Frontal cortex (tissue), 4 donors: ENCODE results near the gene DAW1. TPM values are rescaled to one million over a fixed set of nuclear protein-coding genes. Genes with fewer than 3 reads are reported as not detected.
"Not testable (repeated sequence)": the region's sequence is repeated elsewhere in the genome, so short reads cannot be mapped to it uniquely, and the experiment has no call there.

ENCODE experiments used
- DNase-seq, 2 donors: peaks; one replicate each; pipeline ENCODE4 v3.0.0; 2012; ENCODE audit warnings: low spot score in 2 of 2
- FAIRE-seq: peaks from 2 replicates; lab custom pipeline; 2012; peaks lifted over from hg19 to GRCh38; lab: Jason Lieb, UNC
- small RNA-seq: library from RNA; depleted of rRNA; stranded (forward); fragments of <200 nt; gene quantifications from one replicate; pipeline ENCODE3, GENCODE V24; 2014
- total RNA-seq: library from RNA; depleted of rRNA; stranded (reverse); fragments of >200 nt; gene quantifications from one replicate; pipeline ENCODE4 v1.2.3, GENCODE V29; 2014
- donor health status: control.
- donor health status: control.
- donor health status: control.

DAW1 gene
- total RNA-seq, 1 donor from 2014 or later: 1.2 TPM

GRCh38 chr2:227903381-227903780 is 31.9 kb downstream of the DAW1 start:
- no peak for DNase-seq
- no peak for FAIRE-seq

GRCh38 chr2:227906991-227907390 is 35.6 kb downstream of the DAW1 start:
- no peak for DNase-seq
- no peak for FAIRE-seq

GRCh38 chr2:227908266-227909054 is 37.0 kb downstream of the DAW1 start:
- FAIRE-seq: no peak
- no peak for DNase-seq

GRCh38 chr2:227914362-227914761 is 42.9 kb downstream of the DAW1 start:
- no peak for FAIRE-seq
- DNase-seq: no peak

- no peak for FAIRE-seq
- DNase-seq: no peak
Observed at GRCh38 chr2:227921648-227922047, 50.2 kb downstream of the DAW1 start.

- FAIRE-seq (no peak), DNase-seq (no peak)
Observed at GRCh38 chr2:227932001-227932400, 60.6 kb downstream of the DAW1 start.

- FAIRE-seq (no peak), DNase-seq (no peak)
Observed at GRCh38 chr2:227932403-227932802, 61.0 kb downstream of the DAW1 start.

GRCh38 chr2:227933884-227934283 is 62.5 kb downstream of the DAW1 start:
- DNase-seq (no peak), FAIRE-seq (no peak)

- not testable (repeated sequence) for FAIRE-seq, DNase-seq
Observed at GRCh38 chr2:227936249-227936648, 64.8 kb downstream of the DAW1 start.

GRCh38 chr2:227939271-227940027 is 68.0 kb downstream of the DAW1 start:
- peak; percentile 93 for FAIRE-seq
- DNase-seq: peak; percentile 12 to 29

GRCh38 chr2:227942021-227942420 is 70.6 kb downstream of the DAW1 start:
- no peak for DNase-seq
- no peak for FAIRE-seq

- FAIRE-seq (no peak), DNase-seq (no peak)
Observed at GRCh38 chr2:227942965-227943364, 71.5 kb downstream of the DAW1 start.

GRCh38 chr2:227960317-227960716 is 88.9 kb downstream of the DAW1 start:
- DNase-seq (no peak), FAIRE-seq (no peak)

- FAIRE-seq: no peak
Observed at GRCh38 chr2:227971619-227972230, 100.3 kb downstream of the DAW1 start.

GRCh38 chr2:227973241-227973640 is 101.8 kb downstream of the DAW1 start:
- DNase-seq (no peak), FAIRE-seq (no peak)

More at GRCh38 chr2:227971619-227972230, 100.3 kb downstream of the DAW1 start:
- no peak for DNase-seq

Small RNA genes lying within 50 kb of the gene (small RNA-seq; reads per million reads assigned to genes)
- gene RF00402: not detected

Other genes with a start within 250 kb of the DAW1 start
- not detected for gene SCYGR5, start 204.8 kb upstream of the DAW1 start, total RNA-seq
- gene SLC19A3, start 153.6 kb upstream of the DAW1 start, total RNA-seq: 2.0 TPM
- not detected for gene SCYGR6, start 146.9 kb upstream of the DAW1 start, total RNA-seq
- gene SCYGR7, start 143.3 kb upstream of the DAW1 start, total RNA-seq: not detected
- gene SCYGR8, start 125.7 kb upstream of the DAW1 start, total RNA-seq: not detected
- not detected for gene CCL20, start 57.8 kb upstream of the DAW1 start, total RNA-seq